Right lobe of liver (tissue), 6 donors: Measurements from ENCODE around the gene SCN3B. TPM values are rescaled to one million over a fixed set of nuclear protein-coding genes. Genes with fewer than 3 reads are reported as not detected.
A peak's percentile ranks its signal among the peaks of the same experiment; 100 is the strongest.

Experiments
- ATAC-seq, 4 donors: fragments of 200-7000 bp; cut with Tn5 transposase; one replicate each; pipeline ENCODE4 v1.9.1; 2020; ENCODE audit warnings: mild to moderate bottlenecking in 4 of 4, moderate library complexity in 4 of 4
- DNase-seq, 3 donors: peaks; one replicate each; pipeline ENCODE4 v3.0.0-alpha.2; 2020
- H3K27ac ChIP-seq, 3 donors: fragments of 200-600 bp; one replicate each; pipeline ENCODE4 v1.8.0; 2022
- H3K27me3 ChIP-seq, 2 donors: fragments of 200-600 bp; one replicate each; pipeline ENCODE4 v1.8.0; 2022
- H3K36me3 ChIP-seq, 4 donors: fragments of 200-600 bp; sonication (generic) in 1 of 4; one replicate each; pipeline versions ENCODE4 v1.5.1 to v1.8.0; 2017 to 2022; ENCODE audit warnings: control low read depth in 1 of 4
- H3K4me1 ChIP-seq, 4 donors: fragments of 200-600 bp; sonication (generic) in 1 of 4; one replicate each; pipeline versions ENCODE4 v1.5.1 to v1.8.0; 2017 to 2022; ENCODE audit warnings: control low read depth in 1 of 4
- H3K4me3 ChIP-seq, 3 donors: fragments of 200-600 bp; one replicate each; pipeline ENCODE4 v1.8.0; 2022
- H3K9me3 ChIP-seq, 4 donors: fragments of 200-600 bp; sonication (generic) in 1 of 4; one replicate each; pipeline versions ENCODE4 v1.5.1 to v1.8.0; 2017 to 2022; ENCODE audit warnings: control low read depth in 1 of 4
- POLR2A ChIP-seq: fragments of 450-650 bp; IDR thresholded peaks from one replicate; pipeline ENCODE4 v1.6.1; 2017; ENCODE audit warnings: antibody characterized with exemption, mild to moderate bottlenecking
- WGBS: methylation state at CpG from one replicate; pipeline ENCODE4 v1.1.6; 2018; ENCODE audit warnings: low coverage, low lambda C conversion rate; ENCODE audit not compliant: insufficient coverage; ENCODE audit errors: missing lambda C conversion rate; 5-methylcytosine and 5-hydroxymethylcytosine counted together
- intact Hi-C, 2 donors: fragments of 100-400 bp; cut with DNase I; formaldehyde crosslinking; loops; one replicate each; pipeline versions ENCODE4 v1.11.2 to v1.14.1; 2022
- total RNA-seq, 6 experiments: library from RNA; depleted of rRNA in 2 of 6; stranded (reverse); fragments of >200 nt in 2 of 6; fragmentation: NEBNext Ultra II Directional in 3 of 6; extraction: Animal tissue kit (Norgen Biotek cat#: 25700) in 3 of 6; gene quantifications; one replicate each; pipeline versions ENCODE4 v1.1.0 to v1.2.4, GENCODE V29; 2016 to 2023
- TF ChIP-seq, protein P1 (sequence below), 4 donors: fragments of 200-600 bp in 3 of 4; fragments of 450-650 bp in 1 of 4; IDR thresholded peaks; one replicate each; pipeline versions ENCODE4 v1.5.1 to v1.8.0; 2016 to 2022; ENCODE audit warnings: antibody characterized with exemption in 4 of 4, mild to moderate bottlenecking in 2 of 4
- donor health status: DM: no; HTN: yes; CAD: no.
- donor health status: DM: no; HTN: no; CAD: no.
- donor health status: DM: no; HTN: no; CAD: no.
- donor health status: DM: no; HTN: yes; CAD: no.
- donor health status: DM: no; HTN: yes; CAD: no.

Gene SCN3B
- total RNA-seq, 6 experiments from 2014 or later = 0.04 to 0.20 (median 0.09) TPM; not detected in 1

DNA sequence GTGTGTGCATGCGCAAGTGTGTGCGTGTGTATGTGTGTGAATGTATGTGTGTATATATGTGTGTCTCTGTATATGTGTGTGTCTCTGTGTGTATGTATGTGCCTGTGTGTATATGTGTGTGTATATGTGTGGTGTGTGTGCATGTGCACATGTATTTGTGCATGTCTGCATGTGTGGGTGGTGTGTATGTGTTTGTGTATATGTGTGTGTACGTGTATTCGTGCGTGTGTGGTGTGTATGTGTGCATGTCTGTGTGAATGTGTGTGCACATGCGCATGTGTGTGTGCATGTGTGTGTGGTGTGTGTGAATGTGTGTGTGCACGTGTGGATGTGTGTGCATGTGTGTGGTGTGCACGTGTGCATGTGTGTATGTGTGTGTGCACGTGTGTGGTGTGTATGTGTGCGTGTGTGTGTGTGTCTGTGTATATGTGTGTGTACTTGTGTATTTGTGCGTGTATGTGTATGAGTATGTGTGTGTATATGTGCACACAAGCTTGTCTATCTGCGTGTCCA is 71.4 kb downstream of the SCN3B start:
- ATAC-seq = no peak
- WGBS = 82% methylated on average over 12 of the region's 12 CpGs
- H3K9me3 ChIP-seq = no peaks in the 10 kb centered on the region
- no peak overlapping the region for H3K27ac ChIP-seq
- TF ChIP-seq POLR2A = no peak
- TF ChIP-seq, protein P1, sequence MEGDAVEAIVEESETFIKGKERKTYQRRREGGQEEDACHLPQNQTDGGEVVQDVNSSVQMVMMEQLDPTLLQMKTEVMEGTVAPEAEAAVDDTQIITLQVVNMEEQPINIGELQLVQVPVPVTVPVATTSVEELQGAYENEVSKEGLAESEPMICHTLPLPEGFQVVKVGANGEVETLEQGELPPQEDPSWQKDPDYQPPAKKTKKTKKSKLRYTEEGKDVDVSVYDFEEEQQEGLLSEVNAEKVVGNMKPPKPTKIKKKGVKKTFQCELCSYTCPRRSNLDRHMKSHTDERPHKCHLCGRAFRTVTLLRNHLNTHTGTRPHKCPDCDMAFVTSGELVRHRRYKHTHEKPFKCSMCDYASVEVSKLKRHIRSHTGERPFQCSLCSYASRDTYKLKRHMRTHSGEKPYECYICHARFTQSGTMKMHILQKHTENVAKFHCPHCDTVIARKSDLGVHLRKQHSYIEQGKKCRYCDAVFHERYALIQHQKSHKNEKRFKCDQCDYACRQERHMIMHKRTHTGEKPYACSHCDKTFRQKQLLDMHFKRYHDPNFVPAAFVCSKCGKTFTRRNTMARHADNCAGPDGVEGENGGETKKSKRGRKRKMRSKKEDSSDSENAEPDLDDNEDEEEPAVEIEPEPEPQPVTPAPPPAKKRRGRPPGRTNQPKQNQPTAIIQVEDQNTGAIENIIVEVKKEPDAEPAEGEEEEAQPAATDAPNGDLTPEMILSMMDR (IDR thresholded peaks at IDR 0.05) = no peak
- no peaks in the 10 kb centered on the region for H3K27me3 ChIP-seq
- no peaks in the 10 kb centered on the region for H3K36me3 ChIP-seq
- no peak overlapping the region for H3K4me3 ChIP-seq
- H3K4me1 ChIP-seq = no peaks in the 10 kb centered on the region
- intact Hi-C loops = loop anchor here in 1 of 2 donors (5.0 kb wide), 1 partner anchor 124 kb away; no protein-coding TSS in a partner anchor
- no peak for DNase-seq

DNA sequence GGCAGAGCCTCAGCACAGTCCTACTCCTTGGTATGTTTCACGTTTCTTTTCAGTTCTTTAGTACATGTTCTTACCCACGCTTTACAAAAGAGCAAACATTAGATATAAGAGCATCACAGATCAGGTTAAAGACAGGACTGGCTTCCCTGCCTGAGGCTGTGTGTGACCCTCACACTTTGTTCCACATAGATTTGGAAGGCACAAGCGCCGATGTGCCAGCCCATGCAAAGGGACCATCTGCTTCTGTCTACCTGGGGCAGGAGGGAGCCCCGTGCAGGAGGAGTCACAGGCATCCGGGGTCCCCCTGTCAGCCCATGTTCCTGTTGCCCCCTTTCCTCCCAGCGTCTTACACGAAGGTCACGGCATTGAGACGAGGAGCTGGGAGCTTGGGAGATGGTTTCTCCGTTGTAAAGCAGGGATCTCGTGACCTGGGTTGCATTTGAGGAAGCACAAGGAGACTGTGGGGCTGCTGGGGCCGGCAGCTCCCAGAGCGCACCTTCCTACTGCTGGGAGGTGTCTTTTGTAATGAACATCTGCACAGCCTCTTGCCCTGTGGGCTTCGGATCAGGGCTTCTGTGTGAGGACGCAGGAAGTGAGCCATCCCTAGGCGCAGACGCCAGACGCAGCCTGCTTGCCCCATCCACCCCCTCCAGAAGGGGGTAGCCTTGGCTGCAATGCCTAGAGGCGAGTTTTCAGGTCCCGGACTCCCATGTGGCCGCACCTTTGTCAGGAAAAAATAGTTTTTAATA is 72.6 kb downstream of the SCN3B start:
- TF ChIP-seq POLR2A = no peak
- TF ChIP-seq, protein P1 (IDR thresholded peaks at IDR 0.05) = no peak
- Histone ChIP-seq H3K36me3 (no peaks in the 10 kb centered on the region), H3K27ac (no peak overlapping the region), H3K4me3 (no peak overlapping the region), H3K27me3 (no peaks in the 10 kb centered on the region), H3K4me1 (no peaks in the 10 kb centered on the region), H3K9me3 (no peaks in the 10 kb centered on the region)
- ATAC-seq (no peak), DNase-seq (no peak)
- 57% methylated on average over 11 of the region's 22 CpGs for whole genome bisulfite sequencing
- intact Hi-C loops = loop anchor here in 1 of 2 donors (5.0 kb wide), 1 partner anchor 125 kb away; no protein-coding TSS in a partner anchor

DNA sequence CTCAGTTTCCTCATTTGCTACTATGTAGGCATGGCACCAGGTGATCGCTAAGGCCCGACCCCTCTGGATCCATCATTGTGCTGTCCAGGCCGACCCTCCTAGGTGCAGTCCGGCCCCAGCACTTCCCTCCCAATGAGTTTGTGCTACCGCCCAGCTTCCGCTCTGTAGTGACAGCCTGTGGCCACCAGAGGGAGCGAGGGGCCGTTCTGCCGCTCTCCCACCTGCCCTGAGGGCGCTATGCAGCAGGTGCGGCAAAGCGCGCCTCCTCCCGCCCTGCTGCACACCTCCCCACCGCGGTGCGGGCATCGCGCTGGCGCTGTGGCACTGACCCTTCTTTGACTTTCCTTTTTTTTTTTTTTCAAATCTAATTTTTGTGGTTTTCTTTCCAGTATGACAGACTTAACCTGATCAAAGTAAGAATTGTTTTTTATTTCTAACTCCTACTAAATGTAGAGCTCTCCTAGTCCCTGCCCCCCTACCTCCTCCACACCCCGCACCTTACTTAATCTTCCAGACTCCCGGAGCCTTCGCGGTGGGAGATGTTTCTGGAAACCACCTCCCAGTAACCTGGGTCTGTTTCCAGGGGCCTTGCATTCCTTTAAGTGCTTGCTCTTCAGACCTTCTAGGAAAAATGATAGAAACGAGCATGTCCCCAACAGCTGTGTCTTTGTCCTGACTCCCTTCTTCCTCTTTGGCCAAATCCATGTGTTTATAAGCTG is 73.7 kb downstream of the SCN3B start:
- Histone ChIP-seq H3K4me1 (no peaks in the 10 kb centered on the region), H3K9me3 (no peaks in the 10 kb centered on the region), H3K4me3 (no peak overlapping the region), H3K36me3 (no peaks in the 10 kb centered on the region), H3K27ac (no peak overlapping the region), H3K27me3 (no peaks in the 10 kb centered on the region)
- WGBS = 5% methylated on average over 18 of the region's 25 CpGs
- DNase-seq = peak; percentile 73 to 81 (median 75)
- peak; percentile 92 to 94 (median 94) for ATAC-seq
- intact Hi-C loops = loop anchor here in 1 of 2 donors (5.0 kb wide), 1 partner anchor 127 kb away; no protein-coding TSS in a partner anchor
- TF ChIP-seq, protein P1 (IDR thresholded peaks at IDR 0.05) = peak; percentile 84 to 95 (median 92)
- TF ChIP-seq POLR2A = no peak

DNA sequence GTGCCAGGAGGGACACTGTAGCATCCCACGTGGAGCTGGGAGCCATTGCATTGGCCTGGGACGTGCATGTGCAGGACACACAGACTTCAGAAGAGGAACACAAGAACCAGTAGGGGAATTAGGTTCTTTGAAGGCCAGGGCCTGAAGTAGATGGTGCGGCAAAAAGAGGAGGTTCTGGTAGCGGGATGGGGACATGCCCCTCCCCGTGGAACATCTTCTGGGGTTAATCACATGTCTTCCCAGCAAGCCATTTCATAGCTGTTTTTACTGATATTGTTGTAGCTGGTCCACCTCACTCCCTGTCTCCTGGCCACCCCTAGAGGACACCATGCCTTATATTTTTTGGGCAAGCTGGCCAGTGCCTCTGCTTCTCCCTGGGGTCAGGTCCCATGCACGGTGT is 74.3 kb downstream of the SCN3B start:
- Histone ChIP-seq H3K9me3 (no peaks in the 10 kb centered on the region), H3K36me3 (no peaks in the 10 kb centered on the region), H3K27me3 (no peaks in the 10 kb centered on the region), H3K27ac (no peak overlapping the region), H3K4me3 (no peak overlapping the region), H3K4me1 (no peaks in the 10 kb centered on the region)
- no peak for TF ChIP-seq POLR2A
- TF ChIP-seq, protein P1 (IDR thresholded peaks at IDR 0.05) = no peak
- intact Hi-C loops = loop anchor here in 1 of 2 donors (5.0 kb wide), 1 partner anchor 127 kb away; no protein-coding TSS in a partner anchor
- DNase-seq (no peak), ATAC-seq (no peak)
- WGBS = 63% methylated on average over 2 of the region's 6 CpGs
